Stimulated activated CD4-positive, alpha-beta T cell treated with anti-CD3 and anti-CD28 coated beads, TNF-alpha, amount 100 ng/mL, for 1 hour (primary cell): ENCODE measurements around the gene KRTAP10-11.
"Not testable (repeated sequence)": the region's sequence is repeated elsewhere in the genome, so short reads cannot be mapped to it uniquely, and the experiment has no call there.

Experiments used
- DNase-seq, 3 donors: peaks; one replicate each; pipeline ENCODE4 v3.0.0-alpha.2; 2020; ENCODE audit warnings: low read depth in 3 of 3, low spot score in 1 of 3

Gene KRTAP10-11

GRCh38 chr21:44646366-44647221 lies at the start of gene KRTAP10-11:
Gene KRTAP10-11 (plus strand): TSS chr21:44646414. CDS start chr21:44646459, 45 bp downstream.
- not testable (repeated sequence) for DNase-seq

- no peak for DNase-seq
Measured at GRCh38 chr21:44598061-44598460, 48.2 kb upstream of the KRTAP10-11 start.

DNA sequence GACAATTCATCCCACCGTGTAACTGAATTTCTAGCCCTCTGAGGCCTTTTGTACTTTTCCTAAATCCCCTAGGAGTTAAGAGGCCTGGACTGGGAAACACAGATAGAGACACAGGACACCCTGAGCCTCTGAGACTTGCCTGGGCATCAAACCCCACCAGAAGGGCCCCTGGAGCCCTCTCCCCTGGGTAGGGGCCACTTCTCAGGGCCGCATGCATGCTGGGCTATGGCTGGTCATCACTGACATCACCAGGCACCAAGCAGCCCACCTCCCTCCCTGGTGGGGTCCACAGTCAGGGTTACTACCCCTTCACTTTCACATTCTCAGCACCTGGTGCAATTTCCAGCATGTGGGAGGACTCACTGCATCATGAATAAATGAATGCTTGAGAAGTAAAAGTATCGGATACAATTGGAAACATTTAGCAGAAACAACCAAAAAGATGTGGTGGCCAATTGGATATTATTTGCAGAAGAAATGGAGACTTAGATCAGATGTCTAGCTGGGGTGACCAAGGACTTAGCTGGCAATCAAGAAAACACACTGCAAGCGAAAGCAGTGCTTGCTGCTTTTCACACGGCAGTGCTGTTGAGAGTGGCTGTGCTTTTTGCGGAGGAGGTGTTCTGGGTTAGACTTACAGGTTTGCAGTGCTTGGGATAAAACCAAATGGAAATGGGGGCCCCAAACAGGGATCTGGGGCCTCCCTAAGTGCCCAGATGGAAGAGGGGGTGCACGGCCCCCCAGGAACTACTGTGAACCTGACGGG lies 46.8 kb upstream of the KRTAP10-11 start:
- DNase-seq, result no peak

DNA sequence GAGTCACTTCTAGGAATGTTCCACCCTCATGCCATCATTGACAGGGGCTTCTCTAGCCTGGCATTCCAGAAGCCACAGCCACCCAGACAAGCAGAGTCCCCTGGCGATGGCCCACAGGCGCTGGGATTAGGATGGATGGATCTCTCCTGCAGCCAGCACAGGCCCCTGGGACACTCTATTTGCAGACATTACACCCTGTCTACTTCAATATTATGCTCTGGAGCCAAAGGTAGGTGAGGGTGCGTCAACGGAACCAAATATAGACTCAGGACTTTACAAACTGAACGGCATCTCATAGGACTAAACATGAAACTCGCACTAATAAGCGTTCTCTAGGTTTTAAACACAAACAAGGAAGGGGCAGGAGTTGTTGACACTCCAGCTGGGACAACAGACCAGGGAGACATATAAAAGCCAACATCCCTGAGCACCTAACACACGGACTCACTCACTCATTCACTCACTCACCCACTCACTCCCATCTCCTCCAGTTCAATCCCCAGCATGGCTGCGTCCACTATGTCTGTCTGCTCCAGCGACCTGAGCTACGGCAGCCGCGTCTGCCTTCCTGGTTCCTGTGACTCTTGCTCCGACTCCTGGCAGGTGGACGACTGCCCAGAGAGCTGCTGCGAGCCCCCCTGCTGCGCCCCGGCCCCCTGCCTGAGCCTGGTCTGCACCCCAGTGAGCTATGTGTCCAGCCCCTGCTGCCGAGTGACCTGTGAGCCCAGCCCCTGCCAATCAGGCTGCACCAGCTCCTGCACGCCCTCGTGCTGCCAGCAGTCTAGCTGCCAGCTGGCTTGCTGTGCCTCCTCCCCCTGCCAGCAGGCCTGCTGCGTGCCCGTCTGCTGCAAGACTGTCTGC lies 45.9 kb upstream of the KRTAP10-11 start, which contains the start of gene KRTAP10-7:
TSS of gene KRTAP10-7 (plus strand) at position 480 of the 861 bp plus-strand sequence. CDS start at position 505, 25 bp downstream.
- DNase-seq, result not testable (repeated sequence)

GRCh38 chr21:44601091-44601490 lies 45.1 kb upstream of the KRTAP10-11 start:
- not testable (repeated sequence) for DNase-seq

DNA sequence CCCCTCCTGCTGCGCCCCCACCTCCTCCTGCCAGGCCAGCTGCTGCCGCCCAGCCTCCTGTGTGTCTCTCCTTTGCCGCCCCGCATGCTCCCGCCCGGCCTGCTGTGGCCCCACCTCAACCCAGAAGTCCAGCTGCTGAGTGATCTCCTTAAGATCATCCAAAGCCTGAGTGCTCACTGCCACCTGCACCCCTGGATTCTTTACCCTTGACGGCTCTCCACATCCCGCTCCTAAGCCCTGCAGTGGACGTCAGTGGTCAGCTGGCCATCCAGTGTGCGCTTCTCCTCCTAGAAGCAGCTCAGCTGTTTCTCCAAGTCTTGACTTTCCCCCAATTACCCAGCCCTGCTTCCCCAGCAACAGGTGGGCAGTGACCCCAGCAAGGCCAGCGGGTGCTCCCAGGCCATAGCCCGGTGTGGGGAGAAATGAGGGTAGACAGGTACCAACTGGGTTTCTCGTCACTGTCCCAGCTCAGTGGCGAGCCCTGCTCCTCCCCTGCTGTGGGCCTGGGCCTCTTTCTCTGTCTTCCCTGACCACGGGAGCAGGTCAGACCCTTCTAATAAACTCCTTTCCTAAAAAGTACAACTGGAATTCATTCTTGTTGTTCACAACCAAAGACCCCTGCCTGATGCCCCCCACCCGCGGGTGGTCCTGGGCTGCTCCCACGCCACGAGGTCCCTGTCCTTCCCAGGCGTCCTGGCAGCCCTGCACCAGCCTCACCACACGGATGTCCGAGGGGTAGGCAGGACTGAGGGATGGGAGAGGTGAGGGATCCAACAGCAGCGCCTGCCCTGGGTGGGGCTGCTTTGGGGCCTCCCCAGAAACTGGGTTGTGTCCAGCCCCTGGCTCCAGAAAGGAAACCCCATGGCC lies 44.4 kb upstream of the KRTAP10-11 start:
- DNase-seq, result no peak

DNA sequence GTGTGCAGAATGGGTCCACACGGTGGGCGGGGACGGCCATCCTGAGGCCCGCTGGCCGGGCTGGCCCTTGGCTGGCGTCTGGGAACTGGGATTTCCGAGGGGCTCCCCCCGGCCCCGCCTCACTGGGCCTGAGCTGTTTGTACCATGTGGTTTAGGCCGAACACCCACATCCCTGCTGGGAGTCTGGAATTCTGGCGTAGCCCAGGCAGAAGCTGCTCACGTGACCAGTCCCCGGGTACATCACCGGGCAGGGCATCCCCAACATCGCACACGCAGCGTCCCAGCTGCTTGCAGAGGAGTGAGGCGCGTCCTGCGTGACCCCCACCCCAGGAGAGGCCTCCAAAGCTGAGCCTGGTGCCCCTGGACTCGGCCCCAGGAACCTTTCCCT lies 43.8 kb upstream of the KRTAP10-11 start:
- DNase-seq, result no peak

- DNase-seq, result no peak
Measured at GRCh38 chr21:44603109-44603875, 42.9 kb upstream of the KRTAP10-11 start.

DNA sequence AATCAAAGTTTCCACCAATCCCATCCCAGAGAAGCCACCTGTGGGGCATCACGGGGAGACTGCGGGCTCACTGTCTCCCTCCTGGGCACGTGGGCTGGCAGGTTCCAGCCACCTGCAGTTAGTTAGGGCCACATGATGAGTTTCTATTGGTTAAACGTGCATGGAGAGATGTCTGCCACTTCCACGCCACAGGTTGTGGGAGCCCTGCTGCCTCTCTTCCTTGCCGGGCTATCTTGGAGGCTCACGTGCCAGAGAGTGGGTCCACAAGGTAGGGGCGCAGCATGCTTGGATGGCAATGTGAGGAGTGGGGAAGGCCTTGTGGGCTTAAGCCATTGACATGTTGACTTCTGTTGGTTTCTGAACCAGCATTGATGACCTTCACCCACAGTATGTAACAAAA lies 42.3 kb upstream of the KRTAP10-11 start:
- DNase-seq, result no peak

GRCh38 chr21:44606495-44606894 lies 39.7 kb upstream of the KRTAP10-11 start:
- DNase-seq, result no peak

GRCh38 chr21:44609193-44609592 lies 37.0 kb upstream of the KRTAP10-11 start:
- DNase-seq, result no peak

DNA sequence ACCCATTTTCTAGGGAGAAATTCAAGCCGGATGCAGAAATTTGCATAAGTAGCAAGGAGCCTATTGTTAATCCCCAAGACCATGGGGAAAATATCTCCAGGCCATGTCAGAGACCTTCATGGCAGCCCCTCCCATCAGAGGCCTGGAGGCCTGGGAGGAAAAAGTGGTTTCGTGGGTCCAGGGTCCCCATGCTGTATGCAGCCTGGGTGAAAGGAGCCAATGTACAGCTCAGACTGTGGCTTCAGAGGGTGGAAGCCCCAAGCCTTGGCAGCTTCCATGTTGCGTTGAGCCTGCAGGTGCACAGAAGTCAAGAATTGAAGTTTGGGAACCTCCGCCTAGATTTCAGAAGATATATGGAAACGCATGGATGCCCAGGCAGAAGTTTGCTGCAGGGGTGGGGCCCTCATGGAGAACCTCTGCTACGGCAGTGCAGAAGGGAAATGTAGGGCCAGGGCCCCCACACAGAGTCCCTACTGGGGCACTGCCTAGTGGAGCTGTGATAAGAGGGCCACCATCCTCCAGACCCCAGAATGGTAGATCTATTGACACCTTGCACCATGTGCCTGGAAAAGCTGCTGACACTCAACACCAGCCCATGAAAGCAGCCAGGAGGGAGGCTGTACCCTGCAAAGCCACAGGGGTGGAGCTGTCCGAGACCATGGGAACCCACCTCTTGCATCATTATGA lies 35.9 kb upstream of the KRTAP10-11 start:
- not testable (repeated sequence) for DNase-seq

DNA sequence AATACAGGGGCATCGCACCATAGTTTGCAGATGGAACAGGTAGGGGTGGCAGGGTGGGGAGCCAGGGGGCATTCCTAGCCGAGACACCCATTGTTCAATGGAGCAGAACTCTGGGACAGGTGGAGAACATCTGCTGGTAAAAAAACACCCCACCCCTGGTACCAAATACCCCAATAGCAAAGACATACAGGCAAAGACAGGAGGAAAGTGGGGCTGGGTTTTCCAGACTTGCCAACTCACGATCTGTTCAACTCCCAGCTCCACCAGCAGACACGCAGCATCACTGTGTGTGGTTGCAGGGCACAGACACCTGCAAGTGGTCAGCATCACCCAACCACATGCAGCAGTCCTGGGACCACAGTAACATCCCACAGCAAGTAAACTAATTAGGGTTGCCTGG lies 34.7 kb upstream of the KRTAP10-11 start:
- no peak for DNase-seq

- no peak for DNase-seq
Measured at GRCh38 chr21:44612029-44612486, 34.2 kb upstream of the KRTAP10-11 start, which contains the start of gene KRTAP10-8. Gene KRTAP10-8 (plus strand): TSS chr21:44612079. CDS start chr21:44612101, 22 bp downstream.

DNA sequence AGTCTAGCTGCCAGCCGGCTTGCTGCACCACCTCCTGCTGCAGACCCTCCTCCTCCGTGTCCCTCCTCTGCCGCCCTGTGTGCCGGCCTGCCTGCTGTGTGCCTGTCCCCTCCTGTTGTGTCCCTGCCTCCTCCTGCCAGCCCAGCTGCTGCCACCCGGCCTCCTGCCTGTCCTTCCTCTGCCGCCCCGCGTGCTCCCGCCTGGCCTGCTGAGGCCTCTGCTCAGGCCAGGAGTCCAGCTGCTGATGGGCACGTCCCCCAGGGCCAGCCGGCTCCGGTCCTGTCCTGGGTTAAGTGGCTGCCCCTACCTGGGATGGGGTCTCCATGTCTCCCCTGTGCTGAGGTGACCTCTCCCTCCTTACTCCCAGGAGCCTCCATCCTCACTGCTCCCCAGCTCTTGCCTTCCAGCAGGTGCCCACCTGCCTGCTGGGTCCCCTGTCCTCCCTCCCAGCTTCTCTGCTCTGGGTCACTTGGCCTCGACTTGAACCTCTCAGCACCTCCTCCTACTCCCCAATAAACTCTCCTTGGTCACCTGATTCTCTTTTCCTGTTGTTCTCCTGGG lies 33.5 kb upstream of the KRTAP10-11 start:
- no peak for DNase-seq

- DNase-seq, result no peak
Measured at GRCh38 chr21:44613386-44614155, 32.6 kb upstream of the KRTAP10-11 start.

- DNase-seq, result no peak
Measured at GRCh38 chr21:44614161-44614631, 32.0 kb upstream of the KRTAP10-11 start.
